ENCODE measurements around the gene IFI16. TPM values are rescaled to one million over a fixed set of nuclear protein-coding genes. Genes with fewer than 3 reads are reported as not detected.
A peak's percentile ranks its signal among the peaks of the same experiment; 100 is the strongest.

Gene IFI16
- total RNA-seq, 2 experiments from 2014 or later: 190 to 199 TPM

- TF ChIP-seq CTCF (IDR thresholded peaks at IDR 0.05): no peak
- ATAC-seq (peak; percentile 83), DNase-seq (peak; percentile 97)
- POLR2A ChIA-PET: interaction anchor here (0.7 to 4.1 kb wide), 7 partner anchors 10 to 791 kb away, joined by 3 to 33 read pairs (median 5); partner anchors contain the start of gene IFI16
- intact Hi-C loops (cut with micrococcal nuclease): loop anchor here (5.0 kb wide), 1 partner anchor 65 kb away; no protein-coding TSS in a partner anchor
- peak overlapping the region; percentile 94 for H3K27ac Mint-ChIP-seq
- no peaks in the 10 kb centered on the region for H3K9me3 Mint-ChIP-seq
- H3K36me3 Mint-ChIP-seq (ENCODE audit: low read depth): no peaks in the 10 kb centered on the region
- peak overlapping the region; percentile 77 for H3K4me3 Mint-ChIP-seq
- CTCF ChIA-PET: interaction anchor here (1.0 to 5.0 kb wide), 7 partner anchors 9 to 875 kb away, joined by 3 to 46 read pairs (median 5); partner anchors contain the start of gene IFI16
- H3K4me1 Mint-ChIP-seq (ENCODE audit: low read depth): peaks cover 24% of the 10 kb centered on the region
- no peaks in the 10 kb centered on the region for H3K27me3 Mint-ChIP-seq
These were observed 67.6 kb downstream of the IFI16 start for GRCh38 chr1:159077120-159077961.

GRCh38 chr1:159079525-159079924 lies 69.8 kb downstream of the IFI16 start:
- Mint-ChIP-seq H3K36me3 (ENCODE audit: low read depth) (no peaks in the 10 kb centered on the region), H3K4me3 (no peak overlapping the region), H3K4me1 (ENCODE audit: low read depth) (peaks cover 22% of the 10 kb centered on the region), H3K27me3 (no peaks in the 10 kb centered on the region), H3K9me3 (no peaks in the 10 kb centered on the region), H3K27ac (no peak overlapping the region)
- no peak for DNase-seq
- TF ChIP-seq CTCF (IDR thresholded peaks at IDR 0.05): no peak
- intact Hi-C loops (cut with micrococcal nuclease): loop anchor here (5.0 kb wide), 1 partner anchor 67 kb away; no protein-coding TSS in a partner anchor
- no peak for ATAC-seq
- POLR2A ChIA-PET: no interaction called here
- CTCF ChIA-PET: interaction anchor here (5.0 kb wide), 1 partner anchor 10 kb away, joined by 46 read pairs; no protein-coding TSS in a partner anchor

GRCh38 chr1:159081626-159082025 lies 71.9 kb downstream of the IFI16 start:
- TF ChIP-seq CTCF (IDR thresholded peaks at IDR 0.05): no peak
- ATAC-seq (no peak), DNase-seq (no peak)
- peaks cover 17% of the 10 kb centered on the region for H3K4me1 Mint-ChIP-seq (ENCODE audit: low read depth)
- no peaks in the 10 kb centered on the region for H3K9me3 Mint-ChIP-seq
- ChIA-PET CTCF (interaction anchor here (1.2 kb wide), 1 partner anchor 10 kb away, joined by 6 read pairs; no protein-coding TSS in a partner anchor), POLR2A (no interaction called here)
- no peaks in the 10 kb centered on the region for H3K36me3 Mint-ChIP-seq (ENCODE audit: low read depth)
- no peak overlapping the region for H3K4me3 Mint-ChIP-seq
- no peak overlapping the region for H3K27ac Mint-ChIP-seq
- H3K27me3 Mint-ChIP-seq: no peaks in the 10 kb centered on the region
- intact Hi-C loops (cut with micrococcal nuclease): no loop called here

GRCh38 chr1:159083013-159083412 lies 73.3 kb downstream of the IFI16 start:
- no peaks in the 10 kb centered on the region for H3K36me3 Mint-ChIP-seq (ENCODE audit: low read depth)
- intact Hi-C loops (cut with micrococcal nuclease): no loop called here
- no peak overlapping the region for H3K4me3 Mint-ChIP-seq
- no peaks in the 10 kb centered on the region for H3K27me3 Mint-ChIP-seq
- H3K27ac Mint-ChIP-seq: no peak overlapping the region
- POLR2A ChIA-PET: no interaction called here
- H3K4me1 Mint-ChIP-seq (ENCODE audit: low read depth): peaks cover 9% of the 10 kb centered on the region
- CTCF ChIA-PET: interaction anchor here (1.7 kb wide), 1 partner anchor 11 kb away, joined by 9 read pairs; no protein-coding TSS in a partner anchor
- DNase-seq (no peak), ATAC-seq (no peak)
- TF ChIP-seq CTCF (IDR thresholded peaks at IDR 0.05): no peak
- no peaks in the 10 kb centered on the region for H3K9me3 Mint-ChIP-seq

GRCh38 chr1:159084152-159084551 lies 74.4 kb downstream of the IFI16 start:
- Mint-ChIP-seq H3K9me3 (no peaks in the 10 kb centered on the region), H3K4me1 (ENCODE audit: low read depth) (peaks cover 15% of the 10 kb centered on the region), H3K36me3 (ENCODE audit: low read depth) (no peaks in the 10 kb centered on the region), H3K27me3 (no peaks in the 10 kb centered on the region), H3K27ac (no peak overlapping the region), H3K4me3 (no peak overlapping the region)
- no peak for TF ChIP-seq CTCF (IDR thresholded peaks at IDR 0.05)
- ChIA-PET POLR2A (interaction anchor here (0.7 kb wide), 1 partner anchor 76 kb away, joined by 3 read pairs; no protein-coding TSS in a partner anchor), CTCF (interaction anchor here (1.7 kb wide), 1 partner anchor 12 kb away, joined by 9 read pairs; no protein-coding TSS in a partner anchor)
- no peak for ATAC-seq
- DNase-seq: no peak
- intact Hi-C loops (cut with micrococcal nuclease): no loop called here

All from activated CD8-positive, alpha-beta T cell treated with anti-CD3 and anti-CD28 coated beads for 36 hours (primary cell).